ENCODE data around the gene TMEM256. TPM values are rescaled to one million over a fixed set of nuclear protein-coding genes. Genes with fewer than 3 reads are reported as not detected.
A peak's percentile ranks its signal among the peaks of the same experiment; 100 is the strongest.

The TMEM256 gene
- total and polyA plus RNA-seq, 9 of the 15 experiments (the other 6 are each of a cell fraction or from before 2014, with no cell fraction given): 43.4 to 177 (median 68.5) TPM

DNA sequence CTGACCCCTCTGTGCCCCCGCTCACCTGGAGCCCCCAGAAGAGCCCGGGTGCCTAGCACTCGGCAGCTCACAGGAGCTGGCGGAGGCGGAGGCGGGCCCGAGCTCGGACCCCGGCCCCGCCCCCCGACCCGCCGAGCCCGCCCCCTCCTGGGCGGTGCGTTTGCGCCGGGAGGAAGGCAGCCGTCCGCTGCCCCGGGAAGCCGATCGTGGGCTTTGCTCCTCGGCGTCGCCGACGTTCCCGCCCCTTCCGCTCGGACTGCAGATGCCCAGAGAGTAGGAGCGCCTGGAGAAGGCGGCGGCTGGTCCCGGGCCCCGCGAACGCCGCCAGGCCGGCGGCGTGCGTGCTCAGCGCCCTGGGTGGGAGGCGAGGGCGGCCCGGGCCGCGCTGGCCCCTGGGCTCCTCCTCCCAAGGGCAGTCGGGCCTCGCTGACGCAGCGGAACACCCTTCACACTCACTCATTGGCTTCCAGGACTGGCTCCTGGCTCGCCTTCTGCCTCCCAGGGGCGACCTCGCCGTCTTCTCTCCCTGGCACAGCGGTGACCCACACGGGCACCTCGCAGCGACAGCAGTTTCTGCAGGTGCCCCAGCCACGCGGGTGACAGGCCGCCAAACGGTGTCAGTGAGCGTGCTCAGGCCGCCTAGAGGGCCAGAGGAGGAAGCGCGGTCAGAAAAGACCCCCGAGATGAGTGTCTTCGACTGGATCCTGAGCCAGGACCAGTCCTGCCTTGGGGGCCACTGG lies 9.3 kb downstream of the TMEM256 start, which contains the start of gene PLSCR3 (continued):
- TF ChIP-seq, protein P1, sequence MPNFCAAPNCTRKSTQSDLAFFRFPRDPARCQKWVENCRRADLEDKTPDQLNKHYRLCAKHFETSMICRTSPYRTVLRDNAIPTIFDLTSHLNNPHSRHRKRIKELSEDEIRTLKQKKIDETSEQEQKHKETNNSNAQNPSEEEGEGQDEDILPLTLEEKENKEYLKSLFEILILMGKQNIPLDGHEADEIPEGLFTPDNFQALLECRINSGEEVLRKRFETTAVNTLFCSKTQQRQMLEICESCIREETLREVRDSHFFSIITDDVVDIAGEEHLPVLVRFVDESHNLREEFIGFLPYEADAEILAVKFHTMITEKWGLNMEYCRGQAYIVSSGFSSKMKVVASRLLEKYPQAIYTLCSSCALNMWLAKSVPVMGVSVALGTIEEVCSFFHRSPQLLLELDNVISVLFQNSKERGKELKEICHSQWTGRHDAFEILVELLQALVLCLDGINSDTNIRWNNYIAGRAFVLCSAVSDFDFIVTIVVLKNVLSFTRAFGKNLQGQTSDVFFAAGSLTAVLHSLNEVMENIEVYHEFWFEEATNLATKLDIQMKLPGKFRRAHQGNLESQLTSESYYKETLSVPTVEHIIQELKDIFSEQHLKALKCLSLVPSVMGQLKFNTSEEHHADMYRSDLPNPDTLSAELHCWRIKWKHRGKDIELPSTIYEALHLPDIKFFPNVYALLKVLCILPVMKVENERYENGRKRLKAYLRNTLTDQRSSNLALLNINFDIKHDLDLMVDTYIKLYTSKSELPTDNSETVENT (CRISPR knock-in tag; IDR thresholded peaks at IDR 0.05): peak; percentile 40; the same call in 1 of the 2 replicates
- TF ChIP-seq, protein P2, sequence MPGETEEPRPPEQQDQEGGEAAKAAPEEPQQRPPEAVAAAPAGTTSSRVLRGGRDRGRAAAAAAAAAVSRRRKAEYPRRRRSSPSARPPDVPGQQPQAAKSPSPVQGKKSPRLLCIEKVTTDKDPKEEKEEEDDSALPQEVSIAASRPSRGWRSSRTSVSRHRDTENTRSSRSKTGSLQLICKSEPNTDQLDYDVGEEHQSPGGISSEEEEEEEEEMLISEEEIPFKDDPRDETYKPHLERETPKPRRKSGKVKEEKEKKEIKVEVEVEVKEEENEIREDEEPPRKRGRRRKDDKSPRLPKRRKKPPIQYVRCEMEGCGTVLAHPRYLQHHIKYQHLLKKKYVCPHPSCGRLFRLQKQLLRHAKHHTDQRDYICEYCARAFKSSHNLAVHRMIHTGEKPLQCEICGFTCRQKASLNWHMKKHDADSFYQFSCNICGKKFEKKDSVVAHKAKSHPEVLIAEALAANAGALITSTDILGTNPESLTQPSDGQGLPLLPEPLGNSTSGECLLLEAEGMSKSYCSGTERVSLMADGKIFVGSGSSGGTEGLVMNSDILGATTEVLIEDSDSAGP (CRISPR knock-in tag; IDR thresholded peaks at IDR 0.05): no peak
- TF ChIP-seq FOXJ2 (tag; IDR thresholded peaks at IDR 0.05) (no peak), RAD21 (CRISPR knock-in tag; conservative IDR thresholded peaks at IDR 0.05 in 1 of 2, IDR thresholded peaks at IDR 0.05 in 1 of 2) (0 out of 4 replicates have a peak, but pooled peaks of 1 of the 2 experiments have one; percentile 10), MAFG (tag; conservative IDR thresholded peaks at IDR 0.05) (no peak), MBD2 (IDR thresholded peaks at IDR 0.05; ENCODE audit: borderline replicate concordance, low read depth) (no peak), L3MBTL2 (IDR thresholded peaks at IDR 0.05) (peak; percentile 93), HIVEP1 (CRISPR knock-in tag; IDR thresholded peaks at IDR 0.05) (no peak), ESRRA (IDR thresholded peaks at IDR 0.05; ENCODE audit: borderline replicate concordance, low read depth) (0 out of 2 replicates have a peak, but pooled peaks have one; percentile 29)
- TF ChIP-seq, protein P3, sequence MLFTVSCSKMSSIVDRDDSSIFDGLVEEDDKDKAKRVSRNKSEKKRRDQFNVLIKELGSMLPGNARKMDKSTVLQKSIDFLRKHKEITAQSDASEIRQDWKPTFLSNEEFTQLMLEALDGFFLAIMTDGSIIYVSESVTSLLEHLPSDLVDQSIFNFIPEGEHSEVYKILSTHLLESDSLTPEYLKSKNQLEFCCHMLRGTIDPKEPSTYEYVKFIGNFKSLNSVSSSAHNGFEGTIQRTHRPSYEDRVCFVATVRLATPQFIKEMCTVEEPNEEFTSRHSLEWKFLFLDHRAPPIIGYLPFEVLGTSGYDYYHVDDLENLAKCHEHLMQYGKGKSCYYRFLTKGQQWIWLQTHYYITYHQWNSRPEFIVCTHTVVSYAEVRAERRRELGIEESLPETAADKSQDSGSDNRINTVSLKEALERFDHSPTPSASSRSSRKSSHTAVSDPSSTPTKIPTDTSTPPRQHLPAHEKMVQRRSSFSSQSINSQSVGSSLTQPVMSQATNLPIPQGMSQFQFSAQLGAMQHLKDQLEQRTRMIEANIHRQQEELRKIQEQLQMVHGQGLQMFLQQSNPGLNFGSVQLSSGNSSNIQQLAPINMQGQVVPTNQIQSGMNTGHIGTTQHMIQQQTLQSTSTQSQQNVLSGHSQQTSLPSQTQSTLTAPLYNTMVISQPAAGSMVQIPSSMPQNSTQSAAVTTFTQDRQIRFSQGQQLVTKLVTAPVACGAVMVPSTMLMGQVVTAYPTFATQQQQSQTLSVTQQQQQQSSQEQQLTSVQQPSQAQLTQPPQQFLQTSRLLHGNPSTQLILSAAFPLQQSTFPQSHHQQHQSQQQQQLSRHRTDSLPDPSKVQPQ (CRISPR knock-in tag; IDR thresholded peaks at IDR 0.05; ENCODE audit: borderline replicate concordance): no peak
- TF ChIP-seq, protein P4, sequence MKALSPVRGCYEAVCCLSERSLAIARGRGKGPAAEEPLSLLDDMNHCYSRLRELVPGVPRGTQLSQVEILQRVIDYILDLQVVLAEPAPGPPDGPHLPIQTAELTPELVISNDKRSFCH (CRISPR knock-in tag; IDR thresholded peaks at IDR 0.05): no peak
- TF ChIP-seq, protein P4 (tag; IDR thresholded peaks at IDR 0.05): peak; percentile 74
- TF ChIP-seq, protein P5, sequence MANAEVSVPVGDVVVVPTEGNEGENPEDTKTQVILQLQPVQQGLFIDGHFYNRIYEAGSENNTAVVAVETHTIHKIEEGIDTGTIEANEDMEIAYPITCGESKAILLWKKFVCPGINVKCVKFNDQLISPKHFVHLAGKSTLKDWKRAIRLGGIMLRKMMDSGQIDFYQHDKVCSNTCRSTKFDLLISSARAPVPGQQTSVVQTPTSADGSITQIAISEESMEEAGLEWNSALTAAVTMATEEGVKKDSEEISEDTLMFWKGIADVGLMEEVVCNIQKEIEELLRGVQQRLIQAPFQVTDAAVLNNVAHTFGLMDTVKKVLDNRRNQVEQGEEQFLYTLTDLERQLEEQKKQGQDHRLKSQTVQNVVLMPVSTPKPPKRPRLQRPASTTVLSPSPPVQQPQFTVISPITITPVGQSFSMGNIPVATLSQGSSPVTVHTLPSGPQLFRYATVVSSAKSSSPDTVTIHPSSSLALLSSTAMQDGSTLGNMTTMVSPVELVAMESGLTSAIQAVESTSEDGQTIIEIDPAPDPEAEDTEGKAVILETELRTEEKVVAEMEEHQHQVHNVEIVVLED (CRISPR knock-in tag; IDR thresholded peaks at IDR 0.05): 0 out of 2 replicates have a peak, but pooled peaks have one; percentile 21
